Breast epithelium (tissue), 3 donors: ENCODE data around the gene ACP5.

ENCODE experiments used
- CTCF ChIP-seq, 3 donors: fragments of 450-650 bp; IDR thresholded peaks; one replicate each; pipeline ENCODE4 v1.5.1; 2016 to 2017; ENCODE audit warnings: antibody characterized with exemption in 3 of 3, mild to moderate bottlenecking in 3 of 3, moderate library complexity in 3 of 3
- POLR2A ChIP-seq: fragments of 450-650 bp; IDR thresholded peaks from one replicate; pipeline ENCODE4 v1.6.1; 2016; ENCODE audit warnings: antibody characterized with exemption, mild to moderate bottlenecking, moderate library complexity
- POLR2AphosphoS5 ChIP-seq, 3 donors: sonication (generic); formaldehyde crosslinking; IDR thresholded peaks; one replicate each; pipeline ENCODE4 v1.6.1; 2017; ENCODE audit warnings: antibody characterized with exemption in 3 of 3

- TF ChIP-seq CTCF (IDR thresholded peaks at IDR 0.05) = no peak
- TF ChIP-seq POLR2AphosphoS5 (IDR thresholded peaks at IDR 0.05) = no peak
- TF ChIP-seq POLR2A = no peak
Measured at GRCh38 chr19:11594084-11594483, 16.6 kb upstream of the ACP5 start.
